HG03103 (cell line): ENCODE data around the gene PLA2G4A.
A peak's percentile ranks its signal among the peaks of the same experiment; 100 is the strongest.

Experiments
- ATAC-seq: cut with Tn5 transposase; IDR thresholded peaks from one replicate; pipeline ENCODE4 v1.9.1; 2021; ENCODE audit warnings: low read depth; ENCODE audit not compliant: unreplicated experiment

The PLA2G4A gene

GRCh38 chr1:186869526-186870228 lies 40.9 kb downstream of the PLA2G4A start:
- no peak for ATAC-seq

DNA sequence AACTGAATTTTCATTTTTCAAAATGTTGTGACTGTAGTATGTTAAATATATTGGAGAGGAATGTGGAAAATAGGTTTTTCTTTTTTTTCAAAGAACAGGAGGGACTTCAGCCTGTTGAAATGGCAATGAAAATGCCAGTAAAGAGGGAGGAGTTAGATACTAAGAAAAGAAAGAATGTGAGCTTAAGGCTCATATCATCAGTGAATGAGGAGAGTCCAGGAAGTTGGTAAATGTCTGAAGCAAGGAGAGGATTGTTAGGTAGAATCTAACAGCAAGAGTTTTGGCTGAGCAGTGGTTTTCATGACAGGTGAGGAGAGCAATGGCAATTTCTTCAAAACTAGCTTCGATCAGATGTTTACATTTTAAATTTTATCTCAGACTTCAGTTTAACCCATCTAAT lies 43.0 kb downstream of the PLA2G4A start:
- ATAC-seq, result no peak

DNA sequence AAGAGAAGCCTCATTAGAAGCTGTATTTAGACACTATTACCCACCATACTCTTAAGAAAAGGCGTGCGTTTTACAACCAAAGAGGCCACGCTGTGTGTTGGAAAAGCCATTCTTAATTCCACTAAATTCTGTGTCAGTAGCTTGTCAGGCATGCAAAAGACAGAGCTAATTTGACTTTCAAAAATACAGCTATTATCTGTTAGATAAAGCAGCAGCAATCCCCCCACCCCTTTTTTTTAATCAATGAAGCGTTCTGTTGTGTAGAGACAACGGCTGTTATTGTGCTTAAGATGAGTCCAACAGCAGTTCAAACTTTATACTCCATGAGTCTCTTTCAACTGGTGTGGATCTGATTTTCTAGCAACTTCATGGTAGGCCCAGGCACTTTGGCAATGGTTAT lies 43.5 kb downstream of the PLA2G4A start:
- no peak for ATAC-seq

- no peak for ATAC-seq
These were observed 44.9 kb downstream of the PLA2G4A start for GRCh38 chr1:186873687-186874086.

DNA sequence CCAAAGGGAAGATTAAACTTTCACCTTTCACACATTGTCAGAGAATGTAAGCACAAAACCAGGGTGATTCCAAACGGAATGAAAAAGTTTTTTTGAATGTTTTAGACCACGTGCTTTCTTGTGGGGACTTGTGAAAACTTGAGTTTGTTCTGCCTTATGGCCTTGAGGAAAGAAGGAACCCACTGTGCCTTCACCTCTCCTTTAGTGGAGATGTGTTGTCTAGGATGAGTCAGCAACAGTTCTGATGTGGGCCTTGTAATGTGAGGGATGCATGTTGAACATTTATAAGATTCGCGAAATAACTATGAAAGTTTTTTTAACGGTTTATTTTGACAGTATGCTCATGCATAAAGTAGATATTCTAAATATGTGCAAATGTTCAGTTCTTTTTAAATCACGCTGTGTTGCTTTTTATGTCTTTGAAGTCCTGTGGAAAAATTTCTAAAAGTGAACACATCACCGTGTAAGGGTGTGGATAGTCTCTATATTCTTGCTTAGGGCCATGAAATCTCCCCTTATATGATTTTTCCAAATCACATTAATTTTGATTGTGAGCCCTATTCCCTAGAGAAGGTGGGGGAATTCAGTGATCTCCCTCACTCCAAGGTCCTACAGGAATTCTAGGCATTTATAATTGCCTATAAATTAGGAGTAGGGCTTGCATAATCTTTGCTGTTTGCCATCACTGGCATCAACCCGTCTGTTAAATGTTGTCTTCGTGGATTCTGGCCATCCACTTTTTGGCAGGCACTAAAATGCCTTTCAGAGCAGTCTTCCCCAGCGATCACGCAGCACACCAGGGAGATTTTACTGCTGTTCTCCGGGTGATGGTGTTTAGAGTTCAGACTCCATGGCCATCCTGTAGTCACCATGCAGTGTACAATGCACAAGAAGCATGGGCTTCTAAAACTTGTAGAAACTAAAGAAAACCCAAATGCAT lies 47.4 kb downstream of the PLA2G4A start:
- ATAC-seq, result no peak

DNA sequence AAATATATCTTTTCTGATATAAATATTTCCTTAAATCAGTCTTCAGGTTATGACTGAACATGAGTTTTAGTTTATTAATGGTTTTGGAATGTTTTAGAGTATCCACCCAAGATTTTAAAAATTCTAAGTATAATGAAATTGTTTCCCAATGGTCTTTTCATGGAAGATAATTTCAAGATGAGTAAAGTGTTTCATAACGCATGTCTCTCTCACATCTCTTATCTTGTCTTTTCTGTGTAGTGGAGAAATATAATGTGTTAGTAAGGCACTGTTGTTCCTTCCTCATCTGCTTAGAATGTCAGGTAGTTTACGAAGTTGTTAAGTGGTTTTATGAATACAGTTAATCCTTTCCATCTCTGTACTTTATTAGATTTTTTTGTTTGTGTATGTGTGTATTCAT lies 49.6 kb downstream of the PLA2G4A start:
- no peak for ATAC-seq

DNA sequence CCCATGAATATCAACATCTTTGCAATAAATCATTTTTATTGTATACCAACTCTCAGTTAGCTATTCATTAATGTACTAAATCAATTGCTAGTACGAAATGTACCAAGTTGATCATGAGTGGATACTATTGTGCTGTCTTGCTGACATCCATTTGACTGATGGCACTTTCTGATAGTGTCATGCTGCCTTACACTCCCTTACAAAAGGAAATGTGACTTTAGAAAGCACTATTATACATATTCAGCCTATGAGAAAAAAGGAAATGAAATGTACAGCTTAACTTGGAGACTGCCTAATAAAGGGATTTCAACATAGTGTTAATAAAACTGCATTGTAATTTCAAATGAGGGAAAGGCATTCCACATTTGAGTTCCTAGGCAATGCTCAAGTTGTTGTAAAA lies 52.2 kb downstream of the PLA2G4A start:
- no peak for ATAC-seq

GRCh38 chr1:186882372-186883134 lies 53.8 kb downstream of the PLA2G4A start:
- no peak for ATAC-seq

- ATAC-seq, result no peak
These were observed 55.5 kb downstream of the PLA2G4A start for GRCh38 chr1:186884251-186884650.

- ATAC-seq, result no peak
These were observed 58.5 kb downstream of the PLA2G4A start for GRCh38 chr1:186887203-186887602.

DNA sequence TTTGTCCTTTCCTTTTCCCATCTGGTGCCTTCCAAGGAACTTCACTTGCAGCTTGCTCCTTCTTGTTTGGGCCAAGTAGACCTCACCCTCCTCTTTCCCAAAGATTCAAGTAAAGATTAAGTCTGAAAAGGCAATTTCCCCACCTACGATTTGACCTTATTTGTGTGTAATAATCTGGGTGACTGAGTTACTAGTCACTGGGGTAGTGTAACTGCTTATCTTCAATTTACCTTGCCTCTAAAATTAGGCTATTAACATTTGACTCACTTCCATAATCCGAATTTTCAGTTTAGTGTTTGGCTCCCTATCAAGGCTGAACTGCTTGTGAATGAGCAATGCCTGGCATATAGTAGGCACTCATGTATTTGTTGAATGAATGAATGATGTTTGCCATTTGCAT lies 59.6 kb downstream of the PLA2G4A start:
- ATAC-seq, result no peak

DNA sequence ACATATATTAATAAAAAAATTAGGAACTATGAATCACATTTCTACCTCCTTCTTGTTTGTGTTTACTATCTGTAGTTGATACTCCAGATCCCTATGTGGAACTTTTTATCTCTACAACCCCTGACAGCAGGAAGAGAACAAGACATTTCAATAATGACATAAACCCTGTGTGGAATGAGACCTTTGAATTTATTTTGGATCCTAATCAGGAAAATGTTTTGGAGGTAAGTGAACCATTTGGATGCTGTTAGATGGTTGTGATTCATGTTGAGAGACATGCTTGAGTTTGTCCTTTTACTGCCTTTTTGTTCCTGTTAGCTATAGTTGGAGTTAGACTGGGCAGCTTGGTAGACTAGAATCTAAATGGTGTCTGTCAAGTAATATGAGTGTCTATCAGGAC lies 64.2 kb downstream of the PLA2G4A start:
- no peak for ATAC-seq

- no peak for ATAC-seq
These were observed 65.7 kb downstream of the PLA2G4A start for GRCh38 chr1:186894415-186894814.

- no peak for ATAC-seq
These were observed 67.5 kb downstream of the PLA2G4A start for GRCh38 chr1:186896211-186896610.

GRCh38 chr1:186897008-186897407 lies 68.3 kb downstream of the PLA2G4A start:
- ATAC-seq, result no peak

DNA sequence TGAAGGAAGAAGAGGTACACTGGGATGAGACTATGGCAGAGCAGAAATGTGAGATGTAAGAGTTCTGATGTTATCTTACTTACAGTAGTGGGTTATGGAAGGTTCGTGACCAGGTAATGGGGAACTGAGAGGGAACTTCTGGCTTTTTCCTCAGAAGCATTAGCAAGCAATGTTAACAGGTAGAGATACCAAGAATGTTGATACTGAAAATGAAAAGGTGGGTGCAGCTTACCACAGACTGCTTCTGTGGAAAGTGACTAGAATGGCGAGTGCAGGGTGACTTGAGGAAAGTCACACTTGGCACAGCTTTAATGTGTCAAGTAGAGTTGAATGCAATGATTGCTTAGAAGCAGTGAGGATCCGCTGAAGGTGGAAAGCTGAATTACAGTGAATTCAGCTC lies 70.8 kb downstream of the PLA2G4A start:
- peak; percentile 66 for ATAC-seq

DNA sequence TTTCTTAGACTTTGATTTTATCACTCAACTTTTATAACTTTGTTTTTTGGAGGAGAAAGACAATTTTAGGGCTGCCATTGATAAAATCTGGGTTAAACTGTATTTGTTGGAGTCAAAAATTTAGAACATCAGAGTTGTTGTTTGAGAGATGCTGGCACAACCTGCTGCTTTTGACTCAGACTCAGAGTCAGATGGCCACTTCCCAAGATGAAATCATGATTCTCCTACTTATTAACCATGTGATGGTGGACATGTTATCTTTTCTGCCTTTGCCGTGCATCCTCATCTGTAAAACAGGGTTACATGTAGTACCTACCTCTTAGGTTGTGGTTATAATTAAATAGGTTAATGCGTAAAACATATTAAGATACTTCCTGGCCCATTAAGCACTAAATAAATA lies 71.2 kb downstream of the PLA2G4A start:
- ATAC-seq, result no peak

DNA sequence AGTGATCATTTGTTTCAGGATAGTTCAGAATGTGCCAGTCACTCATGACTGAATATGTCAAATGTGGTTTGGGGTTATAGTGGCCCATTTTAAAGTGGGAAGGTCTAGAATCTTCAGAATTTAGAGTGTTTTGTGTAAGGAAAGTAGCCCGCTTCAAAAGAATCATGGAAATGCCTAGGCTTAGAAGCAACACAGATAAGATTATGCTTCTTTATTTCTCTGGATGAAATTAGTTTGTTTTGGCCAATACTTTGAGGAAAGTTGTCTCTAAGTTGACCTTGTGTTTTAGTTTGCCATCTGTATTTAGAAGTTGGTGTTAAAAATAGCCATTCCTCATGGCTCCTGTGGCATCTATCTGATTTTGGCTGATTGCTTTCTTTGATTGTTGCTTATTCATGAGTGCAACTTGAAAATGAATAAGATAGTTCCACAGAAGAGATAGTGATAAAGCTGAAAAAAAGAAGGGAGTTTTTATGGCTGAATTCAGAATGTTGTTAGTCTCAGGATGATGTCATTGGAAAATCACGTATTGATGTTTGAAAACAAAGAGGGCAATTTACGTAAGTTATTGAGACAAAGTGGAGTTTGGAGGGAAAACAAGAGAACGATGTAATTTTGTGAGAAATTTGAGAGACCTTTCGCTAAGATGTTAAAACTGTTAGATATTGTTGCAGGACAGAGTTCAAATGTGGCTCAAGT lies 71.9 kb downstream of the PLA2G4A start:
- ATAC-seq, result no peak

- ATAC-seq, result no peak
These were observed 72.9 kb downstream of the PLA2G4A start for GRCh38 chr1:186901631-186902030.

DNA sequence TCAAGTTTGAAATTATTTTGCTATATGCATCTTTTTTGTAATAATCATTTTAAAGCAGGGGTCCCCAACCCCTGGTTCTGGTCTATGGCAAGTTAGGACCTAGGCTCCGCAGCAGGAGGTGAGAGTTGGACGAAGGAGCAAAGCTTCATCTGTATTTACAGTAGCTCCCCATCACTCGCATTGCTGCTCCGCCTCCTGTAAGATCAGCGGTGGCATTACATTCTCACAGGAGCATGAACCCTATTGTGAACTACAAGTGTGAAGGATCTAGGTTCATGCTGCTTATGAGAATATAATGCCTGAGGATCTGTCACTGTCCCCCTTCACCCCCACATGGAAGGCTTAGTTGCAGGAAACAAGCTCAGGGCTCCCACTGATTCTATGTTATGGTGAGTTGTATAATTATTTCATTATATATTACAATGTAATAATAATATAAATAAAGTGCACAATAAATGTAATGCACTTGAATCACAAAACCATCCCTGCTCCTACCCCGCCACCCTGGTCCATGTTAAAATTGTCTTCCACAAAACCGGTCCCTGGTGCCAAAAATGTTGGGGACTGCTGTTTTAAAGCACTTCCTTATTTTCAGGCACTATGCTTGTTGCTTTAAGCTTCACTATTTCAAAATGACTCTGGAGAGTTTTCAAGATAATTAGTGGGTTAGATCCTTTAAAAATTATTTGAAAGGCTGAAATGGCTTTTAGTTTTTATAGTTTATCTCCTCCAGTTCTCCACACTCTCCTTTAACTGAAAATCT lies 74.8 kb downstream of the PLA2G4A start:
- no peak for ATAC-seq
